ENCODE measurements around the gene HBG1. TPM values are rescaled to one million over a fixed set of nuclear protein-coding genes. Genes with fewer than 3 reads are reported as not detected.

Gene HBG1
- total RNA-seq, 2 experiments from 2014 or later, result not detected

- ChIA-PET CTCF (ENCODE audit: unreplicated experiment) (no interaction called here), POLR2A (no interaction called here)
These were observed 21.5 kb downstream of the HBG1 start for GRCh38 chr11:5228124-5228523.

DNA sequence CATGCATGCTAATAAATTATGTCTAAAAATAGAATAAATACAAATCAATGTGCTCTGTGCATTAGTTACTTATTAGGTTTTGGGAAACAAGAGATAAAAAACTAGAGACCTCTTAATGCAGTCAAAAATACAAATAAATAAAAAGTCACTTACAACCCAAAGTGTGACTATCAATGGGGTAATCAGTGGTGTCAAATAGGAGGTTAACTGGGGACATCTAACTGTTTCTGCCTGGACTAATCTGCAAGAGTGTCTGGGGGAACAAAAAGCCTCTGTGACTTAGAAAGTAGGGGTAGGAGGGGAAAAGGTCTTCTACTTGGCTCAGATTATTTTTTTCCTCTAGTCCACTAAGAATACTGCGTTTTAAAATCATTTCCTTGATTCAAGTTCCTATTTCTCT is 22.0 kb downstream of the HBG1 start:
- CTCF ChIA-PET (ENCODE audit: unreplicated experiment), result no interaction called here
- intact Hi-C loops (cut with micrococcal nuclease; ENCODE audit: unreplicated experiment), result no loop called here

More at GRCh38 chr11:5228124-5228523, 21.5 kb downstream of the HBG1 start:
- H3K9me3 ChIP-seq (ENCODE audit: low read length), result no peaks in the 10 kb centered on the region
- H3K9me2 ChIP-seq (ENCODE audit: insufficient read depth, low read length), result no peaks in the 10 kb centered on the region
- H3K79me2 ChIP-seq (ENCODE audit: insufficient read depth, low read depth, low read length), result no peaks in the 10 kb centered on the region
- no peak overlapping the region for H3K4me3 ChIP-seq (ENCODE audit: low read depth, low read length, poor library complexity, severe bottlenecking)
- TF ChIP-seq EZH2phosphoT487 (IDR thresholded peaks at IDR 0.05; ENCODE audit: borderline replicate concordance, low read depth, low read length) (no peak), CTCF (conservative IDR thresholded peaks at IDR 0.05; ENCODE audit: low read length) (no peak)
- H3K27ac ChIP-seq (ENCODE audit: low read depth, low read length, poor library complexity, severe bottlenecking), result no peak overlapping the region
- no TSS peak for BruUV-seq (replicated peaks)
- no peak overlapping the region for H2AFZ ChIP-seq (ENCODE audit: low read length)
- intact Hi-C loops (cut with micrococcal nuclease; ENCODE audit: unreplicated experiment), result no loop called here
- no peaks in the 10 kb centered on the region for H3K36me3 ChIP-seq (ENCODE audit: insufficient read depth, low read length)
- no peaks in the 10 kb centered on the region for H3K4me1 ChIP-seq (ENCODE audit: insufficient read depth, low read length, poor library complexity, severe bottlenecking)
- no peak overlapping the region for H3K4me2 ChIP-seq (ENCODE audit: low read length)
- no peaks in the 10 kb centered on the region for H4K20me1 ChIP-seq (ENCODE audit: insufficient read depth, low read length)
- DNase-seq (ENCODE audit: low spot score), result no peak

More for the DNA sequence above, 22.0 kb downstream of the HBG1 start:
- Histone ChIP-seq H3K27ac (ENCODE audit: low read depth, low read length, poor library complexity, severe bottlenecking) (no peak overlapping the region), H4K20me1 (ENCODE audit: insufficient read depth, low read length) (no peaks in the 10 kb centered on the region), H3K4me2 (ENCODE audit: low read length) (no peak overlapping the region), H2AFZ (ENCODE audit: low read length) (no peak overlapping the region), H3K79me2 (ENCODE audit: insufficient read depth, low read depth, low read length) (no peaks in the 10 kb centered on the region), H3K4me3 (ENCODE audit: low read depth, low read length, poor library complexity, severe bottlenecking) (no peak overlapping the region), H3K9me2 (ENCODE audit: insufficient read depth, low read length) (no peaks in the 10 kb centered on the region), H3K36me3 (ENCODE audit: insufficient read depth, low read length) (no peaks in the 10 kb centered on the region), H3K9me3 (ENCODE audit: low read length) (no peaks in the 10 kb centered on the region), H3K4me1 (ENCODE audit: insufficient read depth, low read length, poor library complexity, severe bottlenecking) (no peaks in the 10 kb centered on the region)
- no peak for DNase-seq (ENCODE audit: low spot score)
- POLR2A ChIA-PET, result no interaction called here
- BruUV-seq (replicated peaks), result no TSS peak
- TF ChIP-seq CTCF (conservative IDR thresholded peaks at IDR 0.05; ENCODE audit: low read length), result no peak
- no peak for TF ChIP-seq EZH2phosphoT487 (IDR thresholded peaks at IDR 0.05; ENCODE audit: borderline replicate concordance, low read depth, low read length)

Measured in OCI-LY7 (cell line).